Limb (tissue), 2 donors: Measurements from ENCODE around the gene CD4.
A peak's percentile ranks its signal among the peaks of the same experiment; 100 is the strongest.
"Not testable (repeated sequence)": the region's sequence is repeated elsewhere in the genome, so short reads cannot be mapped to it uniquely, and the experiment has no call there.

Source experiments
- DNase-seq, 2 donors: peaks; one replicate each; pipeline ENCODE4 v3.0.0-alpha.2; 2016; ENCODE audit errors: extremely low spot score in 2 of 2

Gene CD4

DNA sequence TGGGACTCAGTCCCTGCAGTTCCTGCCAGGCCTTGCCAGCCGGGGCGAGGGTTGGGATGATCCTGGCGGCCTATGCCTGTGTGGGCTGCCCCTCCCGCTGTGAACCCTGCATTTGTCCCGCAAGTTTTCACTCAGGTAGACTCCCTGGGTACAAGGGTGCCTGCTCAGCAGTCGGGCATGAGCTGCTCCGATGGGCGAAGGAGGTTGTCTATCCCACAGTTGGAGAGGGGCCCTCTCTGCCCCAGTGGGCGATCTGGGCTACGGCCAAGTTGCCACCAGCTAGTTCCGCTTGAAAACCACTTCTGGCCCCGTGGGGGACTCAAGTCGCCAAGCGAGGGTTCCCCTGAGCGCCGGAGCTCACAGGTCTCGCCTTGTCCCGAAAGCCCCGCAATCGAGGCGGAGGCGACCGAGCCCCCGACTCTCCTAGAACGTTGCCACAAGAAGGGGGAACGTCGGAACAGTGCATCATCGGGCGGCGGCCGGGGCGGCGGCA is 77.6 kb downstream of the CD4 start:
- no peak for DNase-seq

GRCh38 chr12:6867413-6868210 is 78.3 kb downstream of the CD4 start, which contains the start of gene TPI1:
TPI1 (plus strand) TSS chr12:6867531; CDS start chr12:6867567, 36 bp downstream.
- DNase-seq = peak; percentile 89 to 91

GRCh38 chr12:6868211-6869048 is 79.1 kb downstream of the CD4 start:
- DNase-seq = peak in 1 of 2 donors; percentile 5

DNA sequence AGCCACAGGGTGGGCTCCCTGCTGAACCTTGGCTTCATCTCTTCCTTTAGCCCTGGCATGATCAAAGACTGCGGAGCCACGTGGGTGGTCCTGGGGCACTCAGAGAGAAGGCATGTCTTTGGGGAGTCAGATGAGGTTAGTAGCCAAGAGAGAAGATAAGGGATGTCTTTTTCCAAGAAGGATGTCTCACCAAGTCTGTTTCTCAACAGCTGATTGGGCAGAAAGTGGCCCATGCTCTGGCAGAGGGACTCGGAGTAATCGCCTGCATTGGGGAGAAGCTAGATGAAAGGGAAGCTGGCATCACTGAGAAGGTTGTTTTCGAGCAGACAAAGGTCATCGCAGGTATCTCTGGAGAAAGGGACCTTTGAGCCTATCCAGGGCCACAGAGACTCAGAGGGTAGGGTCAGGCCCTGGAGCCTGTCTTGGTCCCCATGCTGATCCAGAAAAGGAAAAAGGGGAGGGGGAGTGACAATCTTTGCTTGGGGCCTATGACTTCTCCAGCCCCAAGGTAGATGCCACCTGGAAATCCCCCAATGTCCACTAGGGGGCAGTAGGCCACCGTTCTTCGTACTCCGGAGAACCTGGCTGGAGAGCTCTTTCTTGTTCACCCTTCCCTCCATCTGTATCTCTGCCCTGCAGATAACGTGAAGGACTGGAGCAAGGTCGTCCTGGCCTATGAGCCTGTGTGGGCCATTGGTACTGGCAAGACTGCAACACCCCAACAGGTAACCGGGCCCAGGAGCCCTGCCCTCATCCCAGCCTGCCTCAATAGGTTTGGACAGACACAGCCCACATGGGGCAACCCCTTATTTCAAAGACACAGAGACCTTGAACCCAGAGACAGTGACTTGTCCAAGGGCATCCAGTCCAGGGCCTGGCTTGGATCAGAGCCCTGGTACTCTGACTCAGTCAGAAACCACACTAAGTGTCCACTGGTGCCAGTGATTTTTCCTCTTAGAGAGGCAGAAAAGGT is 80.0 kb downstream of the CD4 start:
- peak; percentile 71 to 88 for DNase-seq

GRCh38 chr12:6870304-6870703 is 81.0 kb downstream of the CD4 start:
- not testable (repeated sequence) for DNase-seq
